ENCODE data around the gene ACKR4.

The ACKR4 gene

DNA sequence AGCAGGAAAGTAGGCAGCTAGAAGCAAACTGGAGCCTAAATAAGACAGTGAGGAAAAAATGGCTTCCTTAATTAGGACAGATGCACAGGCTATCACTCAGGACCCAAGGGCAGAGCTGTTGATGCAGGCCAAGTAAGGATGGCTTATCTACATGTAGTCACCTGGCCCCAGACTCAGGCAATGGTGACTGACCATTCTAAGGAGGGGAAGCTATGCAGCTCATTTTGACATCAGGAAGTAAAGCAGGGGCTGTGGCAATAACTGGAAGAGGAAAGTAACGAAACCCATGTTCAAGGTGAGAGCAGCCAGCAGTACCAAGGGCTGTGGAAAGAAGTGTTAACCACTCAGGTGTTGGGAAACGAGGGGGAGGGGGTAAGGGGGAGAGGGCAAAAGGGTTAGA, 46.3 kb downstream of the ACKR4 start:
- no peak for DNase-seq

DNA sequence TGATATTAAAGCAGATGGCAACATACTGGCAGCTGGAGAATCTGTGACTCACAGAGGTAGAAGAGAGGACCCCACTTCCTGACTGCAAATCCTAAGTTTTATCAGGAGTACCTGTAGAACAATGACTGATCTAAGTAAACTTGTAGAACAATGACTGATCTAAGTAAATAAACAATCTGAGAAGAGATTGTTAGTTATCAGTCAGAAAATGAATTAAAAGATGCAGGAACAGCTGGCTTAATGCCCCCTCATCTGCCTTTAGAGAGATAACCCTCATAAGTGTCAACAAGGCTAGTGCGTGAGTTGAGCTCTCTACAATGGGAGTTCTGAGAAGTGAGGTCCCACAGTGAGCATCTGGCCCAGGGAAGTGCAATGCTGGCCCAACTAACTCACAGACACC, 48.0 kb downstream of the ACKR4 start:
- no peak for DNase-seq

DNA sequence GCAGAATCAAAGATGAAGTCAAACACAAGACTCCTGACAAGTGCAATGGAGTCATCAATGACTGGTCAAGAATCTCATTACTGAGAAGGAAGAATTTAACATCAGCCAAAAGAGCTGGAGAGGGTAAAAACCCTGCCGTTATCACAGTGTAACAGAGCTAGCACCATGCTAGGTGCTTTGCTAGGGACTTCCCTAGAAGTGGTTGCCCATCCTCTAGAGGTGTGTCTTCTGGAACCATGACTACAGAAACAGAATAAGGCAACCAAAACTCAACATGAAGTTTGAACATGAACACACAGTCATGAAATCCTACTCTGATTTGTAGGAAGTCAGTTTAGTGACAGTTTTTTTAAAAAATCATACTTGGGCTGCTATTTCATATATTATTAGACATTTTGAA, 53.1 kb downstream of the ACKR4 start:
- no peak for DNase-seq
